ENCODE measurements around the gene CAMTA1. TPM values are rescaled to one million over a fixed set of nuclear protein-coding genes. Genes with fewer than 3 reads are reported as not detected.

CAMTA1 gene
- polyA plus RNA-seq, 1 of the 3 experiments (the other 2 are of a cell fraction) = 63.1 TPM

DNA sequence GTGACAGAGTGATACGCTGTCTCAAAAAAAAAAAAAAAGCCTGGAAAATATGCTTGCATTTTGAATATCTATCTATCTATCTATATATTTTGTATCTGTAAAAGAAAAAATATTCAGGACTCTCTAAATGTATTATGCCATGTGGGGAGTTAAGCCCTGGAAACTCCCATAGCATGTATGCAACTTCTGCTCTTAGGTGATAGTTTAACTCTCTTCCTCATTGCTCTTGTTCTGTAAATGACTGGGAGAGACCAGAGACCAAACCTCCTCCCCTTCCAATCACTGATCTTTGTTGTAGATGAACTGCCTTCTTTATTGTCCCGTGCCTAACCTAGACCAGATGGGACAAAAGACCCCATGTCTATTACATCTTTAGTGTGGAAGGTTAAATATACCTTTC is 37.6 kb upstream of the CAMTA1 start (continued):
- TF ChIP-seq, protein P1, sequence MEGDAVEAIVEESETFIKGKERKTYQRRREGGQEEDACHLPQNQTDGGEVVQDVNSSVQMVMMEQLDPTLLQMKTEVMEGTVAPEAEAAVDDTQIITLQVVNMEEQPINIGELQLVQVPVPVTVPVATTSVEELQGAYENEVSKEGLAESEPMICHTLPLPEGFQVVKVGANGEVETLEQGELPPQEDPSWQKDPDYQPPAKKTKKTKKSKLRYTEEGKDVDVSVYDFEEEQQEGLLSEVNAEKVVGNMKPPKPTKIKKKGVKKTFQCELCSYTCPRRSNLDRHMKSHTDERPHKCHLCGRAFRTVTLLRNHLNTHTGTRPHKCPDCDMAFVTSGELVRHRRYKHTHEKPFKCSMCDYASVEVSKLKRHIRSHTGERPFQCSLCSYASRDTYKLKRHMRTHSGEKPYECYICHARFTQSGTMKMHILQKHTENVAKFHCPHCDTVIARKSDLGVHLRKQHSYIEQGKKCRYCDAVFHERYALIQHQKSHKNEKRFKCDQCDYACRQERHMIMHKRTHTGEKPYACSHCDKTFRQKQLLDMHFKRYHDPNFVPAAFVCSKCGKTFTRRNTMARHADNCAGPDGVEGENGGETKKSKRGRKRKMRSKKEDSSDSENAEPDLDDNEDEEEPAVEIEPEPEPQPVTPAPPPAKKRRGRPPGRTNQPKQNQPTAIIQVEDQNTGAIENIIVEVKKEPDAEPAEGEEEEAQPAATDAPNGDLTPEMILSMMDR (IDR thresholded peaks at IDR 0.05) = no peak
- TF ChIP-seq EP300 (IDR thresholded peaks at IDR 0.05; ENCODE audit: borderline replicate concordance in 1 of 2, low read depth in 1 of 2, low read length in 1 of 2) (no peak), TEAD4 (IDR thresholded peaks at IDR 0.05; ENCODE audit: borderline replicate concordance, insufficient read depth) (no peak)
- TF ChIP-seq, protein P2, sequence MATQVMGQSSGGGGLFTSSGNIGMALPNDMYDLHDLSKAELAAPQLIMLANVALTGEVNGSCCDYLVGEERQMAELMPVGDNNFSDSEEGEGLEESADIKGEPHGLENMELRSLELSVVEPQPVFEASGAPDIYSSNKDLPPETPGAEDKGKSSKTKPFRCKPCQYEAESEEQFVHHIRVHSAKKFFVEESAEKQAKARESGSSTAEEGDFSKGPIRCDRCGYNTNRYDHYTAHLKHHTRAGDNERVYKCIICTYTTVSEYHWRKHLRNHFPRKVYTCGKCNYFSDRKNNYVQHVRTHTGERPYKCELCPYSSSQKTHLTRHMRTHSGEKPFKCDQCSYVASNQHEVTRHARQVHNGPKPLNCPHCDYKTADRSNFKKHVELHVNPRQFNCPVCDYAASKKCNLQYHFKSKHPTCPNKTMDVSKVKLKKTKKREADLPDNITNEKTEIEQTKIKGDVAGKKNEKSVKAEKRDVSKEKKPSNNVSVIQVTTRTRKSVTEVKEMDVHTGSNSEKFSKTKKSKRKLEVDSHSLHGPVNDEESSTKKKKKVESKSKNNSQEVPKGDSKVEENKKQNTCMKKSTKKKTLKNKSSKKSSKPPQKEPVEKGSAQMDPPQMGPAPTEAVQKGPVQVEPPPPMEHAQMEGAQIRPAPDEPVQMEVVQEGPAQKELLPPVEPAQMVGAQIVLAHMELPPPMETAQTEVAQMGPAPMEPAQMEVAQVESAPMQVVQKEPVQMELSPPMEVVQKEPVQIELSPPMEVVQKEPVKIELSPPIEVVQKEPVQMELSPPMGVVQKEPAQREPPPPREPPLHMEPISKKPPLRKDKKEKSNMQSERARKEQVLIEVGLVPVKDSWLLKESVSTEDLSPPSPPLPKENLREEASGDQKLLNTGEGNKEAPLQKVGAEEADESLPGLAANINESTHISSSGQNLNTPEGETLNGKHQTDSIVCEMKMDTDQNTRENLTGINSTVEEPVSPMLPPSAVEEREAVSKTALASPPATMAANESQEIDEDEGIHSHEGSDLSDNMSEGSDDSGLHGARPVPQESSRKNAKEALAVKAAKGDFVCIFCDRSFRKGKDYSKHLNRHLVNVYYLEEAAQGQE (IDR thresholded peaks at IDR 0.05; ENCODE audit: low read depth, low read length) = no peak

DNA sequence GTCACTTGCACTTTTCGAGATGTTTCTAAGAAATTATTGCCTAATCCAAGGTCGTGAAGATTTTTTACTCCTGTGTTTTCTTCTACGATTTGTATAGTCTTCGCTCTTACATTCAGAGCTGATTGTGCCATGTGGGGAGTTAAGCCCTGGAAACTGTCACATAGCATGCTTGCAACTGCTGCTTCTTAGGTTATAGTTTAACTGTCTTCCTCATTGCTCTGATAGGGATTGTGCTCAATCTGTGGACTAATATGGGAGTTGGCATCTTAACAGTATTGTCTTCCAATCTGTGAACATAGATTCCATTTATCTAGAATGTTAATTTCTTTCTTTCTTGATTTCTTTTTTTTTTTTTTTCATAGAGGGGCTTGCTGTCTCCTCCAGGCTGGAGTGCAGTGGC is 34.8 kb upstream of the CAMTA1 start:
- no peaks in the 10 kb centered on the region for H3K9me2 ChIP-seq
- H3K27me3 ChIP-seq (ENCODE audit: insufficient read depth) = no peaks in the 10 kb centered on the region
- H3K4me3 ChIP-seq (ENCODE audit: low read depth in 2 of 2, low read length in 1 of 2) = no peak overlapping the region
- no peaks in the 10 kb centered on the region for H3K36me3 ChIP-seq (replicated peaks in 1 of 2; ENCODE audit: control insufficient read depth in 1 of 2, insufficient read depth in 2 of 2, low read length in 1 of 2)
- 74% methylated on average over 4 of the region's 4 CpGs for WGBS (ENCODE audit: low lambda C conversion rate)
- peaks cover 4% of the 10 kb centered on the region for H3F3A ChIP-seq (replicated peaks; ENCODE audit: insufficient read depth)
- no peaks in the 10 kb centered on the region for H3K79me2 ChIP-seq (ENCODE audit: insufficient read depth)
- H3K27ac ChIP-seq (ENCODE audit: low read depth in 2 of 2, low read length in 1 of 2) = no peak overlapping the region
- ChIA-PET CTCF (interaction anchor here (1.0 kb wide), 1 partner anchor 23 kb away, joined by 4 read pairs; no protein-coding TSS in a partner anchor), POLR2A (no interaction called here)
- H3K9ac ChIP-seq = no peak overlapping the region
- H3K4me1 ChIP-seq (ENCODE audit: control insufficient read depth in 1 of 2, insufficient read depth in 2 of 2, low read depth in 1 of 2, low read length in 1 of 2) = no peaks in the 10 kb centered on the region
- no peak overlapping the region for H3K4me2 ChIP-seq
- no peaks in the 10 kb centered on the region for H3K9me3 ChIP-seq
- DNase-seq = no peak
- no peak overlapping the region for H2AFZ ChIP-seq (ENCODE audit: low read depth)
- H4K20me1 ChIP-seq (ENCODE audit: insufficient read depth) = no peaks in the 10 kb centered on the region
- TF ChIP-seq EP300 (IDR thresholded peaks at IDR 0.05; ENCODE audit: borderline replicate concordance in 1 of 2, low read depth in 1 of 2, low read length in 1 of 2) (no peak), EZH2phosphoT487 (IDR thresholded peaks at IDR 0.05; ENCODE audit: borderline replicate concordance, low read depth) (no peak), POLR2AphosphoS5 (IDR thresholded peaks at IDR 0.05; ENCODE audit: low read depth, low read length) (no peak), RFX5 (IDR thresholded peaks at IDR 0.05; ENCODE audit: low read length) (no peak), GATA2 (CRISPR knock-in tag; IDR thresholded peaks at IDR 0.05) (no peak), RXRA (IDR thresholded peaks at IDR 0.05; ENCODE audit: borderline replicate concordance, low read depth) (no peak), NRF1 (IDR thresholded peaks at IDR 0.05; ENCODE audit: low read depth, low read length) (no peak), TAF1 (IDR thresholded peaks at IDR 0.05; ENCODE audit: borderline replicate concordance, low read depth, low read length) (no peak), SIN3A (IDR thresholded peaks at IDR 0.05; ENCODE audit: borderline replicate concordance, low read depth, low read length) (no peak), FOXM1 (IDR thresholded peaks at IDR 0.05; ENCODE audit: low read depth) (no peak), MXI1 (IDR thresholded peaks at IDR 0.05; ENCODE audit: low read depth, low read length) (no peak), NFIC (IDR thresholded peaks at IDR 0.05; ENCODE audit: borderline replicate concordance) (no peak), GABPA (IDR thresholded peaks at IDR 0.05; ENCODE audit: low read depth) (no peak), TCF12 (IDR thresholded peaks at IDR 0.05) (no peak)
- TF ChIP-seq, protein P3, sequence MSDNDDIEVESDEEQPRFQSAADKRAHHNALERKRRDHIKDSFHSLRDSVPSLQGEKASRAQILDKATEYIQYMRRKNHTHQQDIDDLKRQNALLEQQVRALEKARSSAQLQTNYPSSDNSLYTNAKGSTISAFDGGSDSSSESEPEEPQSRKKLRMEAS (IDR thresholded peaks at IDR 0.05; ENCODE audit: low read depth) = no peak
- TF ChIP-seq, protein P2 (IDR thresholded peaks at IDR 0.05; ENCODE audit: low read depth, low read length) = no peak
- TF ChIP-seq, protein P4, sequence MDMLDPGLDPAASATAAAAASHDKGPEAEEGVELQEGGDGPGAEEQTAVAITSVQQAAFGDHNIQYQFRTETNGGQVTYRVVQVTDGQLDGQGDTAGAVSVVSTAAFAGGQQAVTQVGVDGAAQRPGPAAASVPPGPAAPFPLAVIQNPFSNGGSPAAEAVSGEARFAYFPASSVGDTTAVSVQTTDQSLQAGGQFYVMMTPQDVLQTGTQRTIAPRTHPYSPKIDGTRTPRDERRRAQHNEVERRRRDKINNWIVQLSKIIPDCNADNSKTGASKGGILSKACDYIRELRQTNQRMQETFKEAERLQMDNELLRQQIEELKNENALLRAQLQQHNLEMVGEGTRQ (IDR thresholded peaks at IDR 0.05; ENCODE audit: borderline replicate concordance, low read depth, low read length) = no peak
- TF ChIP-seq, protein P5, sequence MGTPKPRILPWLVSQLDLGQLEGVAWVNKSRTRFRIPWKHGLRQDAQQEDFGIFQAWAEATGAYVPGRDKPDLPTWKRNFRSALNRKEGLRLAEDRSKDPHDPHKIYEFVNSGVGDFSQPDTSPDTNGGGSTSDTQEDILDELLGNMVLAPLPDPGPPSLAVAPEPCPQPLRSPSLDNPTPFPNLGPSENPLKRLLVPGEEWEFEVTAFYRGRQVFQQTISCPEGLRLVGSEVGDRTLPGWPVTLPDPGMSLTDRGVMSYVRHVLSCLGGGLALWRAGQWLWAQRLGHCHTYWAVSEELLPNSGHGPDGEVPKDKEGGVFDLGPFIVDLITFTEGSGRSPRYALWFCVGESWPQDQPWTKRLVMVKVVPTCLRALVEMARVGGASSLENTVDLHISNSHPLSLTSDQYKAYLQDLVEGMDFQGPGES (IDR thresholded peaks at IDR 0.05; ENCODE audit: low read depth, low read length) = no peak
